IPS-18a (cell line): ENCODE results near the gene PBRM1.
A peak's percentile ranks its signal among the peaks of the same experiment; 100 is the strongest.
"Not testable (repeated sequence)": the region's sequence is repeated elsewhere in the genome, so short reads cannot be mapped to it uniquely, and the experiment has no call there.

Experiments used
- H3K27ac ChIP-seq: one replicate; pipeline ENCODE4 v1.5.1; 2013; ENCODE audit warnings: low read length
- H3K27me3 ChIP-seq: one replicate; pipeline ENCODE4 v1.6.1; 2013; ENCODE audit warnings: mild to moderate bottlenecking, low read length; ENCODE audit not compliant: control insufficient read depth, insufficient read depth
- H3K36me3 ChIP-seq: one replicate; pipeline ENCODE4 v1.6.1; 2013; ENCODE audit warnings: low read depth, low read length; ENCODE audit not compliant: control insufficient read depth
- H3K4me1 ChIP-seq: one replicate; pipeline ENCODE4 v1.6.1; 2013; ENCODE audit warnings: low read depth, low read length; ENCODE audit not compliant: control insufficient read depth
- H3K4me3 ChIP-seq: one replicate; pipeline ENCODE4 v1.5.1; 2013; ENCODE audit warnings: low read length
- H3K9ac ChIP-seq: one replicate; pipeline ENCODE4 v1.6.1; 2013; ENCODE audit warnings: mild to moderate bottlenecking, low read length, moderate library complexity
- H3K9me3 ChIP-seq: one replicate; pipeline ENCODE4 v1.6.1; 2013; ENCODE audit warnings: low read depth, low read length; ENCODE audit not compliant: control insufficient read depth

PBRM1 gene

GRCh38 chr3:52685709-52686691 is at the start of gene PBRM1, which contains the start of gene GNL3:
TSS of gene PBRM1 (minus strand) at chr3:52685913.
TSS of gene GNL3 (plus strand) at chr3:52686032. CDS start at chr3:52686093, 61 bp downstream.
- peak within 1 kb of the TSS; percentile 97 for H3K9ac ChIP-seq
- H3K9me3 ChIP-seq = no peaks in the 10 kb centered on the region
- peaks cover 47% of the 10 kb centered on the region for H3K36me3 ChIP-seq
- peak within 1 kb of the TSS; percentile 89 for H3K27ac ChIP-seq
- H3K27me3 ChIP-seq = no peaks in the 10 kb centered on the region
- peak within 1 kb of the TSS; percentile 99 for H3K4me3 ChIP-seq
- peaks cover 6% of the 10 kb centered on the region for H3K4me1 ChIP-seq

DNA sequence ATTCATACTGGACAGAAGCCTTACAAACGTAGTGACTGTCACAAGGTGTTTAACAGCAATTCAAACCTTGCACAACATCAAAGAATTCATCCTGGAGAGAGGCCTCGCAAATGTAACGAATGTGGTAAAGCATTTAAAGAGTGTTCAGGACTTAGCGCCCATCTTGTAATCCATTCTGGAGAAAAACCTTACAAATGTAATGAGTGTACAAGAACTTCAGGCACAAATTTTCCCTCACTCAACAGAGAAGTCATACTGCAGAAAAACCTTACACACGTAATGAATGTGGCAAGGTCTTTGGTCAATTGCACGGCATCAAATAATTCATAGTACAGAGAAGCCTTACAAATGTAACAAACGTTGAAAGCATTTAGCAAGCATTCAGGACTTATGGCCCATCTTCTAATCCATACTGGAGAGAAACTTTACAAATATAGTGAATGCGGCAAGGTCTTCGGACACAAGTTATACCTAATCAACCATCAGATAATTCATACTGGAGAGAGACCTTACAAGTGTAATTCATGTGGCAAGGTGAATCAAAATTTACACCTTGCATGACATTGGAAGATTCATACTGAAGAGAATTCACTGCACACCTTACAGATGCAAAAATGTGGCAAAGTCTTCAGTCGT is 47.7 kb upstream of the PBRM1 start:
- no peak overlapping the region for H3K9ac ChIP-seq
- no peaks in the 10 kb centered on the region for H3K9me3 ChIP-seq
- H3K27ac ChIP-seq = no peak overlapping the region
- no peak overlapping the region for H3K4me3 ChIP-seq
- no peaks in the 10 kb centered on the region for H3K27me3 ChIP-seq
- no peaks in the 10 kb centered on the region for H3K4me1 ChIP-seq
- H3K36me3 ChIP-seq = peaks cover 33% of the 10 kb centered on the region

DNA sequence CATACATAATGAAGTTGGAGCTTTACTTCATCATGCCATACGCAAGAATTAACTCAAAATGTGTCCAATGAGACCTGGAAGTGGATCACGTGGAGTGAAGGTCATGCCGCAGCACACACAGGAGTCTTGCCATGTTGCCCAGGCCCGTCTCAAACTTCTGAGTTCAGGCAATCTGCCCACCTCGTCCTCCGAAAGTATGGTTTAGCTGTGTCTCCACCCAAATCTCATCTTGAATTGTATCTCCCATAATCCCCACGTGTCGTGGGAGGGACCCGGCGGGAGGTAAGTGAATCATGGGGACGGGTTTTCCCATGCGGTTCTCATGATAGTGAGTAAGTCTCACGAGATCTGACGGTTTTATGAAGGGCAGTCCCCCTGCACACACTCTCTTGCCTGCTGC is 45.9 kb upstream of the PBRM1 start:
- Histone ChIP-seq H3K9ac (no peak overlapping the region), H3K27me3 (no peaks in the 10 kb centered on the region), H3K4me1 (no peaks in the 10 kb centered on the region), H3K4me3 (no peak overlapping the region), H3K36me3 (peaks cover 29% of the 10 kb centered on the region), H3K9me3 (no peaks in the 10 kb centered on the region), H3K27ac (no peak overlapping the region)

DNA sequence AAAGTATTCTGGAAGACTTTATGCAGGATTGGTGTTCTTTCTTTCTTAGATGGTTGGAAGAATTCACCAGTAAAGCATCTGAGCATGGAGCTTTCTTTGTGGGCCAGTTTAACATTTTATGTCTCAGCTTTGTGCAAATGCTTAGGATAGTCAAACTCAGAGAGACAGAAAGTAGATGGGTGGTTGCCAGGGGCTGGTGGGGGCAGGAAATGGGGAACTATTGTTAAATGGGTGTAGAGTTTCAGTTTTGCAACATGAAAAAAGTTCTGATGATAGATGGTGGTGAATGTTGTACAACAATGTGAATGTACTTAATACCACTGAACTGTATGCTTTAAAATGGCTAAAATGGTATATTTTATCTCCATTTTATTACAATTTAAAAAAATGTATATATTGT is 45.0 kb upstream of the PBRM1 start:
- H3K36me3 ChIP-seq = peaks cover 25% of the 10 kb centered on the region
- H3K27me3 ChIP-seq = no peaks in the 10 kb centered on the region
- H3K9ac ChIP-seq = no peak overlapping the region
- no peaks in the 10 kb centered on the region for H3K9me3 ChIP-seq
- no peak overlapping the region for H3K27ac ChIP-seq
- H3K4me1 ChIP-seq = no peaks in the 10 kb centered on the region
- no peak overlapping the region for H3K4me3 ChIP-seq

- H3K36me3 ChIP-seq = peaks cover 18% of the 10 kb centered on the region
- not testable (repeated sequence) for H3K9me3 ChIP-seq, H3K27me3 ChIP-seq
Observed at GRCh38 chr3:52728753-52729152, 43.0 kb upstream of the PBRM1 start.

DNA sequence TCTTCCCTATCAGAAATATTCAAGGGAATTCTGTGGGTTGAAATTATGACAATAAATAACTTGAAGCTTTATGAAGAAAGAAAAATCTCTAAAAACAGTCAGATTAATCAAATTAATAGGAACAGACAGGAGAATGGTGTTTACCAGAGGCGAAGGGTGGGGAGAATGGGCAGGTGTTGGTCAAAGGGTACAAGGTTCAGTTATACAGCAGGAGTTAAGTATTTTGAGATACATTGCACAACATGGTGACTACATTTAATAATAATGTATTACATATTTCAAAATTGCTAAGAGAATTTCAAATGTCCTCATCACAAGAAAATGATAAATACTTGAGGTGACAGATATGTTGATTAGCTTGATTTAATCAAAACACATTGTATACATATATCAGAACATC is 38.8 kb upstream of the PBRM1 start:
- Histone ChIP-seq H3K9me3 (no peaks in the 10 kb centered on the region), H3K27me3 (no peaks in the 10 kb centered on the region), H3K4me3 (no peak overlapping the region), H3K4me1 (no peaks in the 10 kb centered on the region), H3K27ac (no peak overlapping the region), H3K36me3 (peaks cover 3% of the 10 kb centered on the region), H3K9ac (no peak overlapping the region)

More at GRCh38 chr3:52728753-52729152, 43.0 kb upstream of the PBRM1 start:
- H3K27ac ChIP-seq, H3K4me3 ChIP-seq, H3K4me1 ChIP-seq, H3K9ac ChIP-seq: not testable (repeated sequence)

GRCh38 chr3:52723935-52724334 is 38.2 kb upstream of the PBRM1 start:
- Histone ChIP-seq H3K4me3 (no peak overlapping the region), H3K9me3 (no peaks in the 10 kb centered on the region), H3K4me1 (no peaks in the 10 kb centered on the region), H3K27ac (no peak overlapping the region), H3K9ac (no peak overlapping the region), H3K36me3 (peaks cover 6% of the 10 kb centered on the region), H3K27me3 (no peaks in the 10 kb centered on the region)

GRCh38 chr3:52722491-52722890 is 36.8 kb upstream of the PBRM1 start:
- peaks cover 7% of the 10 kb centered on the region for H3K36me3 ChIP-seq
- H3K27me3 ChIP-seq = no peaks in the 10 kb centered on the region
- no peak overlapping the region for H3K27ac ChIP-seq
- no peaks in the 10 kb centered on the region for H3K4me1 ChIP-seq
- H3K9me3 ChIP-seq = no peaks in the 10 kb centered on the region
- no peak overlapping the region for H3K4me3 ChIP-seq
- H3K9ac ChIP-seq = no peak overlapping the region

GRCh38 chr3:52721730-52722008 is 36.0 kb upstream of the PBRM1 start:
- peaks cover 7% of the 10 kb centered on the region for H3K36me3 ChIP-seq
- H3K4me1 ChIP-seq = no peaks in the 10 kb centered on the region
- H3K9me3 ChIP-seq = no peaks in the 10 kb centered on the region

DNA sequence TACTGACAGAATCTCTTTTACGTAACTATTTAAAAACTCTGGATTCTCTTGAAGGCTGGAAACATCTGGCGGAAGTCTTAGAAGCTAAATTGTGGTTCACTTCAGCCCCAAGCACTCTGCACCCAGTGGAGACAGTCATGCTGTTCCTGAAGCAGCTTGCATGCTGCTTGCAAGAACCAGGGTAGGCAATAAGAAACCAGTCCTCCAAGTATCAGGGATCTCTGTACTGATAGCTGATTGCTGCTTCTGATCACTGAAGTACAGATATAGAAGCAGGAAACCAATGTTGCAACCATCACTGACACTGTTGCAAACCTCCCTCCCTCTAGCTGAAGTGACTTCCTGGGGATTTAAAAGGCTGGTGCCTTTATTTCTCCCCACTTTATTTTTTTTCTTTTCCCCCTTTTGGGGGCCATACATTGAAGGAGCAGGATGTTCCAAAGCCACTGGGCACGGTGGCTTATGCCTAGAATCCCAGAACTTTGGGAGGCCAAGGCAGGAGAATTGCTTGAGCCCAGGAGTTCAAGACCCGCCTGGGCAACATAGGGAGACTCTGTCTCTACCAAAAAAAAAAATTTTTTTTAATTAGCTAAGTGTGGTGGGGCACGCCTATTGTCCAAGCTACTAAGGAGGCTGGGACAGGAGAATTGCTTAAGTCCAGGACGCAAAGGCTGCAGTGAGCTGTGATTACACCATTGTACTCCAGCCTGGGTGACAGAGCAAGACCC is 35.5 kb upstream of the PBRM1 start:
- peaks cover 7% of the 10 kb centered on the region for H3K36me3 ChIP-seq
- H3K27me3 ChIP-seq = no peaks in the 10 kb centered on the region
- H3K9ac ChIP-seq = no peak overlapping the region
- no peak overlapping the region for H3K27ac ChIP-seq
- H3K9me3 ChIP-seq = no peaks in the 10 kb centered on the region
- no peaks in the 10 kb centered on the region for H3K4me1 ChIP-seq
- H3K4me3 ChIP-seq = no peak overlapping the region

More at GRCh38 chr3:52721730-52722008, 36.0 kb upstream of the PBRM1 start:
- no peaks in the 10 kb centered on the region for H3K27me3 ChIP-seq
- H3K4me3 ChIP-seq = no peak overlapping the region
- no peak overlapping the region for H3K9ac ChIP-seq
- H3K27ac ChIP-seq = no peak overlapping the region

GRCh38 chr3:52719618-52720017 is 33.9 kb upstream of the PBRM1 start:
- Histone ChIP-seq H3K4me3 (no peak overlapping the region), H3K4me1 (no peaks in the 10 kb centered on the region), H3K27ac (no peak overlapping the region), H3K27me3 (no peaks in the 10 kb centered on the region), H3K9me3 (no peaks in the 10 kb centered on the region), H3K9ac (no peak overlapping the region), H3K36me3 (peaks cover 7% of the 10 kb centered on the region)
